HG02970 (cell line): ENCODE measurements around the gene SLC6A12.

Experiments used
- ATAC-seq: cut with Tn5 transposase; IDR thresholded peaks from one replicate; pipeline ENCODE4 v1.9.1; 2021; ENCODE audit warnings: mild to moderate bottlenecking, moderate library complexity, moderate number of reproducible peaks; ENCODE audit not compliant: unreplicated experiment, low FRiP score

Gene SLC6A12

GRCh38 chr12:147242-147641 lies 66.7 kb downstream of the SLC6A12 start:
- ATAC-seq: no peak

- ATAC-seq: no peak
Observed at GRCh38 chr12:145369-145960, 68.5 kb downstream of the SLC6A12 start.

GRCh38 chr12:144650-145284 lies 69.2 kb downstream of the SLC6A12 start:
- no peak for ATAC-seq

DNA sequence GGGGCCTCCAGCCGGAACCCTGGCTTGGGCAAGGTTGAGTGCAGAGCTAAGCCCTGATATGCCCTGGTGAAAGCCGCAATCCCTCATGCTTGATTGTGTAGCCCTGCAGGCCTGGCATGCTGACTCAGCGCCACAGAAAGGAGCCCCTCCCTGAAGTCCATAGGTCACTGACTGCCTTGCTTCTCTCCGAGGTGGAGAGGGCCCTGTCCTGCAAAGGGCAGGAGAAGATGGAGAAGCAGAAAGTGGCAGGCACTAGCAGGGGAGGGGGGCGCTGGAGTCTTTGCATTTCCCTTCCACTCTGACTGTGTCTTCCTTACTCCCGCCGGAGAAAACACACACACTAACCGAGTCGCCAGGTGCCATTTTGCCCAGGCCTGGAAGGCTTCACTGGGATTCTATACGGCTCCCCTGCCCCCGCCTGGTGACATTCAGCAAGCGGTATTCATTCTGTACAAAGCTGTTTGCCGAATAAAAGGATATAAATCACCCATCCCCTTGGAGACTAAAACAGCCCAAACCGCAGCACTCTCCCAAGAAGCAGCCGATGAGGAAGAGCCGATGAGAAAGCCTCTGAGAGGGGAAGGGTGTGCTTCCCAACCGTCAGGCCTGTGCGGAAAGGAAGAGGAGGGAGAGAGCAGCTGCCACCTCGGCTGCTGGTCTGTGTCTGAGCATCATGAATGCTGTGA lies 69.8 kb downstream of the SLC6A12 start:
- no peak for ATAC-seq

GRCh38 chr12:140162-140561 lies 73.8 kb downstream of the SLC6A12 start:
- no peak for ATAC-seq
